HepG2 (cell line): ENCODE data around the gene TMEM271.

Source experiments
- ATF3 ChIP-seq: sonication (generic); formaldehyde crosslinking; IDR thresholded peaks from 2 replicates; pipeline ENCODE4 v1.4.0; 2020; ENCODE audit warnings: missing genetic modification reagents
- CTCF ChIP-seq: sonication (generic); formaldehyde crosslinking; IDR thresholded peaks from 2 replicates; pipeline ENCODE4 v1.5.0; 2020; ENCODE audit warnings: mild to moderate bottlenecking, missing genetic modification reagents, moderate library complexity
- REST ChIP-seq, 2 experiments: IDR thresholded peaks; 2 replicates each; pipeline ENCODE4 v1.6.1; 2011 to 2012; ENCODE audit warnings: low read length in 2 of 2, borderline replicate concordance in 1 of 2, low read depth in 1 of 2, mild to moderate bottlenecking in 1 of 2, moderate library complexity in 1 of 2
- ZNF607 ChIP-seq: sonication (generic); formaldehyde crosslinking; IDR thresholded peaks from 2 replicates; pipeline ENCODE4 v1.5.1; 2020; ENCODE audit warnings: missing genetic modification reagents, mild to moderate bottlenecking, borderline replicate concordance

GRCh38 chr4:538542-539142, 37.5 kb downstream of the TMEM271 start:
- no peak for TF ChIP-seq CTCF
- TF ChIP-seq REST (IDR thresholded peaks at IDR 0.05; ENCODE audit: borderline replicate concordance in 1 of 2, low read depth in 1 of 2, low read length in 2 of 2), result no peak
- TF ChIP-seq ATF3 (CRISPR knock-in tag), result no peak
- TF ChIP-seq ZNF607 (CRISPR knock-in tag), result no peak
